Measurements from ENCODE around the gene UGDH. TPM values are rescaled to one million over a fixed set of nuclear protein-coding genes. Genes with fewer than 3 reads are reported as not detected.

The UGDH gene
- total and polyA plus RNA-seq, 2 of the 13 experiments (the other 11 are each of a cell fraction or from before 2014, with no cell fraction given), result 99.0 to 384 TPM

DNA sequence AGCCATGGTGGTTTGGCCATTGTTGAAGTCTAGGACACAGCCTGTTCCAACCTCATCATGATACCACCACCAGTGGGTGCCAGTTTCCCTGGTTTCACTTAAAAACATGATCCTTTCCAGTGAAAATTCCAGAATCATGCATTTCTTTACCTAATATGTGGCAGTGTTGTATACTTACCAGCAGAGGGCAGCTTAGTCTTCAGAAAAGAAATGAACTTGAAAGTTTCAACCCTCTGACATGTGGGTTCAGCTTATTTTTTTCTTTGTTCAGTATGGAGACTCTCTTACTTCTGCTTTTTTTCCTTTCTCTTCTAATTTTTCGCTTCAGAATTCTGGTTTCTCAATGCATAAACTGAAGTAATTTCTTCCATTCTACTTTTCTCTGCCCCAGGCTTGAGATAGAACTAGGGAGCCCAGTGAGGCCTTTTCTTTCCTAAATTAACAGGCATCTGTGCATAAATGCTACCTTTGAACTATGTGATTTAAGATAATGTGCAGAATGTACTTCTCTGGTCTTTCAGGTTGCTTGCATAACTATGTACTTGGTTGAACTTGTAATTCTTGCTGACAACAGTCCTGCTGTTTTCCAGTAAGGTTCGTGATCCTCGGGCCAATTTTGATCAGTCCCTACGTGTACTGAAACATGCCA is 57.7 kb downstream of the UGDH start (continued):
- TF ChIP-seq ARNT2 (CRISPR knock-in tag; IDR thresholded peaks at IDR 0.05; ENCODE audit: low read depth) (no peak), PCBP2 (optimal IDR thresholded peaks at IDR 0.05; ENCODE audit: low read depth, low read length, poor library complexity, severe bottlenecking) (no peak), GTF3A (CRISPR knock-in tag; conservative IDR thresholded peaks at IDR 0.05) (0 out of 2 replicates have a peak, but pooled peaks have one; percentile 46), ZNF44 (CRISPR knock-in tag; IDR thresholded peaks at IDR 0.05) (no peak), MAF1 (CRISPR knock-in tag; IDR thresholded peaks at IDR 0.05; ENCODE audit: borderline replicate concordance) (no peak), ZNF724P (CRISPR knock-in tag; IDR thresholded peaks at IDR 0.05; ENCODE audit: borderline replicate concordance) (no peak), DMAP1 (CRISPR knock-in tag; IDR thresholded peaks at IDR 0.05) (peak; percentile 67; the same call in 1 of the 2 replicates), NONO (IDR thresholded peaks at IDR 0.05) (no peak), NONO (CRISPR knock-in tag; conservative IDR thresholded peaks at IDR 0.05) (no peak), NFYC (CRISPR knock-in tag; IDR thresholded peaks at IDR 0.05) (peak; percentile 9; the same call in 1 of the 2 replicates), ZNF354B (CRISPR knock-in tag; IDR thresholded peaks at IDR 0.05) (no peak), ZNF780A (CRISPR knock-in tag; IDR thresholded peaks at IDR 0.05) (no peak), KLF9 (CRISPR knock-in tag; IDR thresholded peaks at IDR 0.05; ENCODE audit: low read depth) (peak; percentile 68; the same call in 1 of the 2 replicates), ZNF225 (CRISPR knock-in tag; IDR thresholded peaks at IDR 0.05) (no peak), ZBTB1 (CRISPR knock-in tag; IDR thresholded peaks at IDR 0.05; ENCODE audit: borderline replicate concordance) (no peak), ZNF761 (CRISPR knock-in tag; conservative IDR thresholded peaks at IDR 0.05) (no peak), SALL1 (CRISPR knock-in tag; IDR thresholded peaks at IDR 0.05) (no peak; the same call in 1 of the 2 replicates)
- TF ChIP-seq, protein P1, sequence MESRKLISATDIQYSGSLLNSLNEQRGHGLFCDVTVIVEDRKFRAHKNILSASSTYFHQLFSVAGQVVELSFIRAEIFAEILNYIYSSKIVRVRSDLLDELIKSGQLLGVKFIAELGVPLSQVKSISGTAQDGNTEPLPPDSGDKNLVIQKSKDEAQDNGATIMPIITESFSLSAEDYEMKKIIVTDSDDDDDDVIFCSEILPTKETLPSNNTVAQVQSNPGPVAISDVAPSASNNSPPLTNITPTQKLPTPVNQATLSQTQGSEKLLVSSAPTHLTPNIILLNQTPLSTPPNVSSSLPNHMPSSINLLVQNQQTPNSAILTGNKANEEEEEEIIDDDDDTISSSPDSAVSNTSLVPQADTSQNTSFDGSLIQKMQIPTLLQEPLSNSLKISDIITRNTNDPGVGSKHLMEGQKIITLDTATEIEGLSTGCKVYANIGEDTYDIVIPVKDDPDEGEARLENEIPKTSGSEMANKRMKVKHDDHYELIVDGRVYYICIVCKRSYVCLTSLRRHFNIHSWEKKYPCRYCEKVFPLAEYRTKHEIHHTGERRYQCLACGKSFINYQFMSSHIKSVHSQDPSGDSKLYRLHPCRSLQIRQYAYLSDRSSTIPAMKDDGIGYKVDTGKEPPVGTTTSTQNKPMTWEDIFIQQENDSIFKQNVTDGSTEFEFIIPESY (CRISPR knock-in tag; IDR thresholded peaks at IDR 0.05), result no peak
- TF ChIP-seq, protein P2, sequence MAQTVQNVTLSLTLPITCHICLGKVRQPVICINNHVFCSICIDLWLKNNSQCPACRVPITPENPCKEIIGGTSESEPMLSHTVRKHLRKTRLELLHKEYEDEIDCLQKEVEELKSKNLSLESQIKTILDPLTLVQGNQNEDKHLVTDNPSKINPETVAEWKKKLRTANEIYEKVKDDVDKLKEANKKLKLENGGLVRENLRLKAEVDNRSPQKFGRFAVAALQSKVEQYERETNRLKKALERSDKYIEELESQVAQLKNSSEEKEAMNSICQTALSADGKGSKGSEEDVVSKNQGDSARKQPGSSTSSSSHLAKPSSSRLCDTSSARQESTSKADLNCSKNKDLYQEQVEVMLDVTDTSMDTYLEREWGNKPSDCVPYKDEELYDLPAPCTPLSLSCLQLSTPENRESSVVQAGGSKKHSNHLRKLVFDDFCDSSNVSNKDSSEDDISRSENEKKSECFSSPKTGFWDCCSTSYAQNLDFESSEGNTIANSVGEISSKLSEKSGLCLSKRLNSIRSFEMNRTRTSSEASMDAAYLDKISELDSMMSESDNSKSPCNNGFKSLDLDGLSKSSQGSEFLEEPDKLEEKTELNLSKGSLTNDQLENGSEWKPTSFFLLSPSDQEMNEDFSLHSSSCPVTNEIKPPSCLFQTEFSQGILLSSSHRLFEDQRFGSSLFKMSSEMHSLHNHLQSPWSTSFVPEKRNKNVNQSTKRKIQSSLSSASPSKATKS (CRISPR knock-in tag; IDR thresholded peaks at IDR 0.05), result no peak
- TF ChIP-seq, protein P3, sequence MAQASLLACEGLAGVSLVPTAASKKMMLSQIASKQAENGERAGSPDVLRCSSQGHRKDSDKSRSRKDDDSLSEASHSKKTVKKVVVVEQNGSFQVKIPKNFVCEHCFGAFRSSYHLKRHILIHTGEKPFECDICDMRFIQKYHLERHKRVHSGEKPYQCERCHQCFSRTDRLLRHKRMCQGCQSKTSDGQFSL (CRISPR knock-in tag; IDR thresholded peaks at IDR 0.05), result no peak
- TF ChIP-seq, protein P4, sequence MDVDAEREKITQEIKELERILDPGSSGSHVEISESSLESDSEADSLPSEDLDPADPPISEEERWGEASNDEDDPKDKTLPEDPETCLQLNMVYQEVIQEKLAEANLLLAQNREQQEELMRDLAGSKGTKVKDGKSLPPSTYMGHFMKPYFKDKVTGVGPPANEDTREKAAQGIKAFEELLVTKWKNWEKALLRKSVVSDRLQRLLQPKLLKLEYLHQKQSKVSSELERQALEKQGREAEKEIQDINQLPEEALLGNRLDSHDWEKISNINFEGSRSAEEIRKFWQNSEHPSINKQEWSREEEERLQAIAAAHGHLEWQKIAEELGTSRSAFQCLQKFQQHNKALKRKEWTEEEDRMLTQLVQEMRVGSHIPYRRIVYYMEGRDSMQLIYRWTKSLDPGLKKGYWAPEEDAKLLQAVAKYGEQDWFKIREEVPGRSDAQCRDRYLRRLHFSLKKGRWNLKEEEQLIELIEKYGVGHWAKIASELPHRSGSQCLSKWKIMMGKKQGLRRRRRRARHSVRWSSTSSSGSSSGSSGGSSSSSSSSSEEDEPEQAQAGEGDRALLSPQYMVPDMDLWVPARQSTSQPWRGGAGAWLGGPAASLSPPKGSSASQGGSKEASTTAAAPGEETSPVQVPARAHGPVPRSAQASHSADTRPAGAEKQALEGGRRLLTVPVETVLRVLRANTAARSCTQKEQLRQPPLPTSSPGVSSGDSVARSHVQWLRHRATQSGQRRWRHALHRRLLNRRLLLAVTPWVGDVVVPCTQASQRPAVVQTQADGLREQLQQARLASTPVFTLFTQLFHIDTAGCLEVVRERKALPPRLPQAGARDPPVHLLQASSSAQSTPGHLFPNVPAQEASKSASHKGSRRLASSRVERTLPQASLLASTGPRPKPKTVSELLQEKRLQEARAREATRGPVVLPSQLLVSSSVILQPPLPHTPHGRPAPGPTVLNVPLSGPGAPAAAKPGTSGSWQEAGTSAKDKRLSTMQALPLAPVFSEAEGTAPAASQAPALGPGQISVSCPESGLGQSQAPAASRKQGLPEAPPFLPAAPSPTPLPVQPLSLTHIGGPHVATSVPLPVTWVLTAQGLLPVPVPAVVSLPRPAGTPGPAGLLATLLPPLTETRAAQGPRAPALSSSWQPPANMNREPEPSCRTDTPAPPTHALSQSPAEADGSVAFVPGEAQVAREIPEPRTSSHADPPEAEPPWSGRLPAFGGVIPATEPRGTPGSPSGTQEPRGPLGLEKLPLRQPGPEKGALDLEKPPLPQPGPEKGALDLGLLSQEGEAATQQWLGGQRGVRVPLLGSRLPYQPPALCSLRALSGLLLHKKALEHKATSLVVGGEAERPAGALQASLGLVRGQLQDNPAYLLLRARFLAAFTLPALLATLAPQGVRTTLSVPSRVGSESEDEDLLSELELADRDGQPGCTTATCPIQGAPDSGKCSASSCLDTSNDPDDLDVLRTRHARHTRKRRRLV (CRISPR knock-in tag; IDR thresholded peaks at IDR 0.05), result no peak
